22Rv1 (cell line): ENCODE results near the gene ZNF608.

Experiments used
- ZFX ChIP-seq: fragments of 450-650 bp; IDR thresholded peaks from 2 replicates; pipeline ENCODE4 v1.6.1; 2017; ENCODE audit warnings: antibody characterized with exemption, borderline replicate concordance
- TF ChIP-seq, protein P1 (sequence below): fragments of 450-650 bp; IDR thresholded peaks from 2 replicates; pipeline ENCODE4 v1.5.1; 2017; ENCODE audit warnings: mild to moderate bottlenecking

DNA sequence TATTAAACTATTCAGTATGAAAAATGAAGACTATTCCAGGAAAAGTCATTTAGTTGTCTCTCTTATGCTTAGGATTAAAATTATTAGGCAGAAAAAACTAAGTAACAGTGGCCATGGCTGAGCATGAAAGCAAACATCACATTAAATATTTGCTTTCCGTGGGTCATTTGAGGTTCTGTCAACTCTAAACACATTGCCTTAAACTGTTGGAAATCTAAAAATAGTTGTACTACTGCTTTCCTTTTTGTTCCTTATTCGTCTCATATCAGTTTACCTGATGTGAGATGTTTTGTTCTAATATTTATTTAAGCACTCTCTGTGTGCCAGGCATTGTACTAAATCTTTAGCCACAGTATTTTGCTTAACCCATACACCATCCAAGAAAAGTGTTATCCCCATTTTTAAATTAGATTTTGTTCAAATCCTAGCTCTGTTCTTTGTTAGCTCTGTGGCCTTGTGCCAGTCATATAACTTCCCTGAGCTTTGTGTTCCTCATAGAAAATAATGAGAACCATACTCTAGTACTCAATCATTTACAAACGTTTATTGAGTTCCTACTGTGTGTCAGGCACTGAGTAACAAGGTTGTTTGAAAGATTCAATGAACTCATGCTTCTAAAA lies 18.7 kb upstream of the ZNF608 start:
- TF ChIP-seq, protein P1, sequence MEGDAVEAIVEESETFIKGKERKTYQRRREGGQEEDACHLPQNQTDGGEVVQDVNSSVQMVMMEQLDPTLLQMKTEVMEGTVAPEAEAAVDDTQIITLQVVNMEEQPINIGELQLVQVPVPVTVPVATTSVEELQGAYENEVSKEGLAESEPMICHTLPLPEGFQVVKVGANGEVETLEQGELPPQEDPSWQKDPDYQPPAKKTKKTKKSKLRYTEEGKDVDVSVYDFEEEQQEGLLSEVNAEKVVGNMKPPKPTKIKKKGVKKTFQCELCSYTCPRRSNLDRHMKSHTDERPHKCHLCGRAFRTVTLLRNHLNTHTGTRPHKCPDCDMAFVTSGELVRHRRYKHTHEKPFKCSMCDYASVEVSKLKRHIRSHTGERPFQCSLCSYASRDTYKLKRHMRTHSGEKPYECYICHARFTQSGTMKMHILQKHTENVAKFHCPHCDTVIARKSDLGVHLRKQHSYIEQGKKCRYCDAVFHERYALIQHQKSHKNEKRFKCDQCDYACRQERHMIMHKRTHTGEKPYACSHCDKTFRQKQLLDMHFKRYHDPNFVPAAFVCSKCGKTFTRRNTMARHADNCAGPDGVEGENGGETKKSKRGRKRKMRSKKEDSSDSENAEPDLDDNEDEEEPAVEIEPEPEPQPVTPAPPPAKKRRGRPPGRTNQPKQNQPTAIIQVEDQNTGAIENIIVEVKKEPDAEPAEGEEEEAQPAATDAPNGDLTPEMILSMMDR: no peak
- no peak for TF ChIP-seq ZFX
